Keratinocyte (primary cell): ENCODE data around the gene DKC1. TPM values are rescaled to one million over a fixed set of nuclear protein-coding genes. Genes with fewer than 3 reads are reported as not detected.
"Not testable (repeated sequence)": the region's sequence is repeated elsewhere in the genome, so short reads cannot be mapped to it uniquely, and the experiment has no call there.

Experiments
- DNase-seq: peaks from one replicate; pipeline ENCODE4 v3.0.0-alpha.2; 2011; ENCODE audit warnings: low read depth, missing footprints, low spot score
- FAIRE-seq: peaks from 2 replicates; lab custom pipeline; 2011; peaks lifted over from hg19 to GRCh38; lab: Jason Lieb, UNC
- H2AFZ ChIP-seq: 2 replicates; pipeline ENCODE4 v1.6.0; 2012; ENCODE audit warnings: low read length, control low read depth, inconsistent platforms; ENCODE audit not compliant: control insufficient read depth
- H3K27ac ChIP-seq: 2 replicates; pipeline ENCODE4 v1.5.1; 2011; ENCODE audit warnings: low read length; ENCODE audit not compliant: control insufficient read depth, insufficient read depth
- H3K27me3 ChIP-seq: 3 replicates; pipeline ENCODE4 v1.6.0; 2011; ENCODE audit warnings: low read length; ENCODE audit not compliant: control insufficient read depth, insufficient read depth; ENCODE audit errors: extremely low read depth
- H3K36me3 ChIP-seq, 2 experiments: 2 replicates in 1 of 2; 3 replicates in 1 of 2; pipeline ENCODE4 v1.5.1; 2011; ENCODE audit warnings: low read length in 2 of 2, mild to moderate bottlenecking in 1 of 2; ENCODE audit not compliant: control insufficient read depth in 2 of 2, insufficient read depth in 2 of 2; ENCODE audit errors: extremely low read depth in 1 of 2
- H3K4me1 ChIP-seq: 3 replicates; pipeline ENCODE4 v1.5.1; 2011; ENCODE audit warnings: low read length; ENCODE audit not compliant: control insufficient read depth, insufficient read depth; ENCODE audit errors: extremely low read depth
- H3K4me2 ChIP-seq: 3 replicates; pipeline ENCODE4 v1.6.0; 2011; ENCODE audit warnings: low read depth, low read length; ENCODE audit not compliant: control insufficient read depth, insufficient read depth; ENCODE audit errors: extremely low read depth
- H3K4me3 ChIP-seq, 3 experiments: fragments of 200-600 bp in 1 of 3; sonication (generic) in 1 of 3; 2 replicates in 2 of 3; 3 replicates in 1 of 3; pipeline ENCODE4 v1.5.1; 2011 to 2016; ENCODE audit warnings: low read length in 3 of 3, mild to moderate bottlenecking in 3 of 3, control low read depth in 2 of 3, inconsistent platforms in 1 of 3, low read depth in 1 of 3, mixed read lengths in 1 of 3, mixed run types in 1 of 3, moderate library complexity in 1 of 3; ENCODE audit not compliant: control insufficient read depth in 2 of 3, insufficient read depth in 2 of 3; ENCODE audit errors: extremely low read depth in 1 of 3
- H3K79me2 ChIP-seq: 2 replicates; pipeline ENCODE4 v1.6.0; 2012; ENCODE audit warnings: low read length; ENCODE audit not compliant: control insufficient read depth, insufficient read depth
- H3K9ac ChIP-seq: 3 replicates; pipeline ENCODE4 v1.6.0; 2011; ENCODE audit warnings: low read length; ENCODE audit not compliant: control insufficient read depth, insufficient read depth; ENCODE audit errors: extremely low read depth
- H3K9me1 ChIP-seq: 3 replicates; pipeline ENCODE4 v1.6.0; 2011; ENCODE audit warnings: low read length; ENCODE audit not compliant: control insufficient read depth, insufficient read depth; ENCODE audit errors: extremely low read depth
- H3K9me3 ChIP-seq: 2 replicates; pipeline ENCODE4 v1.5.1; 2012; ENCODE audit warnings: low read depth, low read length; ENCODE audit not compliant: control insufficient read depth
- H4K20me1 ChIP-seq: 3 replicates; pipeline ENCODE4 v1.6.0; 2011; ENCODE audit warnings: low read length; ENCODE audit not compliant: control insufficient read depth, insufficient read depth; ENCODE audit errors: extremely low read depth
- EZH2 ChIP-seq: IDR thresholded peaks from one replicate; pipeline ENCODE4 v1.6.1; 2012; ENCODE audit warnings: inconsistent platforms, mild to moderate bottlenecking, low read length, moderate library complexity
- dilution Hi-C: fragments of 300-500 bp; cut with MboI; formaldehyde crosslinking; loops from one replicate; pipeline ENCODE4 v1.7.0; 2020; ENCODE audit warnings: low sequenced_read_pairs; ENCODE audit not compliant: extremely low pct_ligation_motif_present
- polyA plus RNA-seq, 5 experiments: library from polyadenylated mRNA; depleted of rRNA in 3 of 5; stranded (reverse) in 3 of 5; stranded (forward) in 1 of 5; unstranded in 1 of 5; fragments of >200 nt; gene quantifications; 1 replicate in 1 of 5; 2 replicates in 3 of 5; 3 replicates in 1 of 5; pipeline versions ENCODE4 v1.2.1 to v1.2.3, GENCODE V29; 2011 to 2012; ENCODE audit warnings: missing spikeins in 2 of 5, low read depth in 1 of 5, low replicate concordance in 1 of 5
- TF ChIP-seq, protein P1 (sequence below), 3 experiments: IDR thresholded peaks in 1 of 3; conservative IDR thresholded peaks in 1 of 3; optimal IDR thresholded peaks in 1 of 3; 2 replicates in 2 of 3; 3 replicates in 1 of 3; pipeline versions ENCODE3 to v1.5.1; 2011; ENCODE audit warnings: low read length in 3 of 3, mild to moderate bottlenecking in 3 of 3, moderate library complexity in 2 of 3, control low read depth in 1 of 3, inconsistent platforms in 1 of 3; ENCODE audit not compliant: insufficient read depth in 2 of 3; ENCODE audit errors: extremely low read depth in 1 of 3

Gene DKC1
- polyA plus RNA-seq, 1 donor (not counting 4 experiments of a cell fraction or from before 2014, with no cell fraction given) = 80.7 TPM

DNA sequence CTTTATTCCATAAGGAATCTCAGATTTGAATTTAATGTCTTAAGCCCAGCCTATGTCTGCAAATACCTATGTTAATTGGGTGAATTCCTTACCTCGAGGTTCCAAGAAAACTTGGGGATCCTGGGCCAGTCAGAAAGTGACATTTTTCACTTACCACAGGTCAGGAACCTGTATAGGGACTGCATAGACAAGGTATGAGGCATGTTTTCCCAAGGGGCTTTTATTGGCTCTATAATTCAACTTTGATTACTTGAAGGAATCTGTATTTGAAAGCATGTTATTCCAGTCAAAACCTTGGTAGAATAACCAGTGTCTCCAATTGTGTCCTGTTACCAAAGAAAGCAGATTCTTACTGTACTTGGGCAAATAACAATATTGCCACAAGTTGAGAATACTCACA lies 51.1 kb downstream of the DKC1 start:
- Histone ChIP-seq H3K36me3 (no peaks in the 10 kb centered on the region), H3K4me2 (no peak overlapping the region), H3K9me1 (no peaks in the 10 kb centered on the region), H3K27me3 (no peaks in the 10 kb centered on the region), H3K9ac (no peak overlapping the region), H3K4me1 (no peaks in the 10 kb centered on the region), H3K9me3 (no peaks in the 10 kb centered on the region), H3K27ac (no peak overlapping the region), H3K4me3 (no peak overlapping the region), H3K79me2 (no peaks in the 10 kb centered on the region), H2AFZ (no peak overlapping the region), H4K20me1 (no peaks in the 10 kb centered on the region)
- dilution Hi-C loops = no loop called here
- FAIRE-seq (no peak), DNase-seq (no peak)
- TF ChIP-seq, protein P1, sequence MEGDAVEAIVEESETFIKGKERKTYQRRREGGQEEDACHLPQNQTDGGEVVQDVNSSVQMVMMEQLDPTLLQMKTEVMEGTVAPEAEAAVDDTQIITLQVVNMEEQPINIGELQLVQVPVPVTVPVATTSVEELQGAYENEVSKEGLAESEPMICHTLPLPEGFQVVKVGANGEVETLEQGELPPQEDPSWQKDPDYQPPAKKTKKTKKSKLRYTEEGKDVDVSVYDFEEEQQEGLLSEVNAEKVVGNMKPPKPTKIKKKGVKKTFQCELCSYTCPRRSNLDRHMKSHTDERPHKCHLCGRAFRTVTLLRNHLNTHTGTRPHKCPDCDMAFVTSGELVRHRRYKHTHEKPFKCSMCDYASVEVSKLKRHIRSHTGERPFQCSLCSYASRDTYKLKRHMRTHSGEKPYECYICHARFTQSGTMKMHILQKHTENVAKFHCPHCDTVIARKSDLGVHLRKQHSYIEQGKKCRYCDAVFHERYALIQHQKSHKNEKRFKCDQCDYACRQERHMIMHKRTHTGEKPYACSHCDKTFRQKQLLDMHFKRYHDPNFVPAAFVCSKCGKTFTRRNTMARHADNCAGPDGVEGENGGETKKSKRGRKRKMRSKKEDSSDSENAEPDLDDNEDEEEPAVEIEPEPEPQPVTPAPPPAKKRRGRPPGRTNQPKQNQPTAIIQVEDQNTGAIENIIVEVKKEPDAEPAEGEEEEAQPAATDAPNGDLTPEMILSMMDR (optimal IDR thresholded peaks at IDR 0.05 in 1 of 3, IDR thresholded peaks at IDR 0.05 in 1 of 3, conservative IDR thresholded peaks at IDR 0.05 in 1 of 3; ENCODE audit: extremely low read depth in 1 of 3, insufficient read depth in 2 of 3, low read length in 3 of 3) = no peak
- TF ChIP-seq EZH2 = no peak

DNA sequence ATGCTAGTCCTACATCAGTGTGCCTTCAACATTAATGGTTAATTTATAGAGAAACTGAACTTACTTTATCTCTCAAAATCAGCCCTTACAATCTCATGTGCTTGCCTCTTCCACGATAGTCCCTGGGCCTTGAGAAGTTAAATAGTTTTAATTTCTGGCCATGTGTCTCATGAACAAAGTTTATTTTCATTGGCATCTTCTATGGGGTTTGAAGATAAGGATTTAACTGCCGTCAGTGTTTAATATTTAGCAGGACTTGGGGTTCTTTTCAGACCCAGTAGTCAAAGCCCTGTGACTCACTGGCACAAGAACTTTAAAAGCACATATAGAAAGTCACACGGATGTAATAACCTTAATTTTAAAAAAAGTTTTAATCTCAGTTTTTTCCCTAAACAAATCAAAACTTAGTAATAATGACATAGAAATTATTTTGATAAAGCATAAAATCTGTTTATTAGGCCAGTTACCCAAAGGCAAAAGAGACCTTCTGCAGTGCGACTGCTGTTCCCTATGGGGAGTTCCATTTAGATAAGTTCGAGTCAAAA lies 52.7 kb downstream of the DKC1 start:
- Histone ChIP-seq H3K9me1 (no peaks in the 10 kb centered on the region), H3K4me1 (no peaks in the 10 kb centered on the region), H3K9ac (no peak overlapping the region), H3K27ac (no peak overlapping the region), H3K4me3 (no peak overlapping the region), H3K27me3 (no peaks in the 10 kb centered on the region), H3K9me3 (no peaks in the 10 kb centered on the region), H3K79me2 (no peaks in the 10 kb centered on the region), H3K4me2 (no peak overlapping the region), H4K20me1 (no peaks in the 10 kb centered on the region), H3K36me3 (no peaks in the 10 kb centered on the region), H2AFZ (no peak overlapping the region)
- no peak for TF ChIP-seq EZH2
- TF ChIP-seq, protein P1 (optimal IDR thresholded peaks at IDR 0.05 in 1 of 3, IDR thresholded peaks at IDR 0.05 in 1 of 3, conservative IDR thresholded peaks at IDR 0.05 in 1 of 3; ENCODE audit: extremely low read depth in 1 of 3, insufficient read depth in 2 of 3, low read length in 3 of 3) = no peak
- dilution Hi-C loops = no loop called here
- FAIRE-seq = no peak
- no peak for DNase-seq

- H3K79me2 ChIP-seq, H2AFZ ChIP-seq, H3K36me3 ChIP-seq, H3K4me2 ChIP-seq, DNase-seq, H3K4me3 ChIP-seq, H3K4me1 ChIP-seq, H3K9ac ChIP-seq, H3K9me1 ChIP-seq, dilution Hi-C loops, H3K27ac ChIP-seq, H3K9me3 ChIP-seq, FAIRE-seq, H3K27me3 ChIP-seq, H4K20me1 ChIP-seq: not testable (repeated sequence)
Observed at GRCh38 chrX:154816326-154816898, 53.7 kb downstream of the DKC1 start.
